Naive thymus-derived CD4-positive, alpha-beta T cell (primary cell): ENCODE results near the gene NMBR. TPM values are rescaled to one million over a fixed set of nuclear protein-coding genes. Genes with fewer than 3 reads are reported as not detected.
"Not testable (repeated sequence)": the region's sequence is repeated elsewhere in the genome, so short reads cannot be mapped to it uniquely, and the experiment has no call there.

Experiments
- ATAC-seq: fragments of 150-1000 bp; cut with Tn5 transposase; 2 replicates; pipeline ENCODE4 v1.10.0; 2021; ENCODE audit warnings: mild to moderate bottlenecking, moderate library complexity
- CTCF ChIA-PET: fragments of 350-600 bp; sonication (Branson Sonifier 250); formaldehyde crosslinking; loops from one replicate; lab custom pipeline; 2021; ENCODE audit warnings: antibody characterized with exemption; lab: Charles Lee
- POLR2A ChIA-PET: fragments of 350-600 bp; sonication (Branson Sonifier 250); formaldehyde crosslinking; loops from one replicate; lab custom pipeline; 2021; ENCODE audit warnings: antibody characterized with exemption, inconsistent platforms; lab: Charles Lee
- DNase-seq, 9 donors: peaks; one replicate each; pipeline versions ENCODE4 v3.0.0 to v3.0.0-alpha.2; 2020 to 2022; ENCODE audit warnings: mixed read lengths in 1 of 9
- H3K27ac ChIP-seq: one replicate; pipeline ENCODE4 v1.7.0; 2013; ENCODE audit warnings: mild to moderate bottlenecking, low read depth, low read length, moderate library complexity
- H3K27me3 ChIP-seq, 2 donors: one replicate each; pipeline ENCODE4 v1.7.0; 2013; ENCODE audit warnings: low read length in 2 of 2, mild to moderate bottlenecking in 2 of 2, moderate library complexity in 2 of 2; ENCODE audit not compliant: control insufficient read depth in 2 of 2, insufficient read depth in 2 of 2
- H3K36me3 ChIP-seq, 3 experiments: 1 replicate in 2 of 3; 2 replicates in 1 of 3; pipeline ENCODE4 v1.7.0; 2013; ENCODE audit warnings: low read length in 3 of 3, mild to moderate bottlenecking in 3 of 3, moderate library complexity in 1 of 3; ENCODE audit not compliant: insufficient read depth in 3 of 3, control insufficient read depth in 2 of 3
- H3K4me1 ChIP-seq, 2 donors: one replicate each; pipeline ENCODE4 v1.7.0; 2013; ENCODE audit warnings: low read length in 2 of 2, mild to moderate bottlenecking in 2 of 2, moderate library complexity in 1 of 2; ENCODE audit not compliant: control insufficient read depth in 2 of 2, insufficient read depth in 2 of 2
- H3K4me3 ChIP-seq: 2 replicates; pipeline ENCODE4 v1.7.0; 2013; ENCODE audit warnings: mild to moderate bottlenecking, low read length
- H3K9me3 ChIP-seq, 3 experiments: 1 replicate in 2 of 3; 2 replicates in 1 of 3; pipeline ENCODE4 v1.7.0; 2013; ENCODE audit warnings: low read length in 3 of 3; ENCODE audit not compliant: control insufficient read depth in 2 of 3
- H3K27ac Mint-ChIP-seq, 9 donors: one replicate each; pipeline ENCODE4 v1.8.0; 2020 to 2022; ENCODE audit warnings: mixed read lengths in 9 of 9, mild to moderate bottlenecking in 8 of 9, moderate library complexity in 5 of 9, inconsistent platforms in 2 of 9
- H3K27me3 Mint-ChIP-seq, 5 donors: one replicate each; pipeline ENCODE4 v1.8.0; 2021 to 2022; ENCODE audit warnings: mixed read lengths in 5 of 5, mild to moderate bottlenecking in 1 of 5
- H3K36me3 Mint-ChIP-seq, 5 donors: one replicate each; pipeline ENCODE4 v1.8.0; 2020 to 2022; ENCODE audit warnings: mixed read lengths in 5 of 5, mild to moderate bottlenecking in 3 of 5, inconsistent platforms in 1 of 5
- H3K4me1 Mint-ChIP-seq, 7 donors: one replicate each; pipeline ENCODE4 v1.8.0; 2020 to 2022; ENCODE audit warnings: mixed read lengths in 7 of 7, mild to moderate bottlenecking in 3 of 7, inconsistent platforms in 1 of 7
- H3K4me3 Mint-ChIP-seq, 10 donors: one replicate each; pipeline ENCODE4 v1.8.0; 2020 to 2022; ENCODE audit warnings: mild to moderate bottlenecking in 10 of 10, mixed read lengths in 10 of 10, moderate library complexity in 6 of 10, inconsistent platforms in 2 of 10
- H3K9me3 Mint-ChIP-seq, 11 donors: one replicate each; pipeline ENCODE4 v1.8.0; 2020 to 2022; ENCODE audit warnings: mixed read lengths in 11 of 11, mild to moderate bottlenecking in 4 of 11, inconsistent platforms in 1 of 11, moderate library complexity in 1 of 11
- intact Hi-C, 2 donors: fragments of 100-400 bp; cut with micrococcal nuclease; formaldehyde crosslinking; loops; one replicate each; pipeline ENCODE4 v1.15.1; 2023
- polyA plus RNA-seq, 2 donors: library from polyadenylated mRNA; unstranded; fragments of 300-500 nt; fragmentation: Illumina TruSeq; gene quantifications; one replicate each; pipeline ENCODE4 v1.2.3, GENCODE V29; 2021
- total RNA-seq, 6 experiments: library from RNA in 5 of 6; stranded (reverse) in 5 of 6; gene quantifications; 1 replicate in 5 of 6; 2 replicates in 1 of 6; pipeline ENCODE4 v1.2.3 and lab custom pipeline; 2021 to 2026

The NMBR gene
- total and polyA plus RNA-seq, 7 experiments from 2014 or later, result not detected

DNA sequence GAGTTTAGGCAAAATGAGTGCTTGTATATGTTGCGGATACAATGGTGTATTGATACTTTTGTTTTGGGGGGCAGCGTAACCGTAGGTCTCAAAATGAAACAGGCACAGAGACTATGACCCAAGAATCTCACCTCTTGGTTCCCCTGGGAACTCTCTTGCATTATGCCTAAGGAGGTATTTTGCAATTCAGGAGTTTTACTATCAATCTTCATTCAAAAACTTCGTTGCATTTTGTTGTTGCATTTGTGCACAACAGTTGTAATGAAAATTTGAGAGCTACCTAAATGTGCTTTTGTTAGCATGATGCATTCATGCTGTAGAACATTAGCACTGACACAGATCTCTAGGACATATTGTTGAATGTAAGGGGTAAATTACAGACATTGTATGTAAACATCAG lies 18.3 kb upstream of the NMBR start:
- peaks cover 0 to 24% (median 12%) of the 10 kb centered on the region in 5 donors for H3K36me3 Mint-ChIP-seq
- intact Hi-C loops, result loop anchor here in 1 of 2 donors (1.0 to 2.0 kb wide), 2 partner anchors 8 to 18 kb away; no protein-coding TSS in a partner anchor
- Histone ChIP-seq H3K36me3 (peaks cover 0 to 19% (median 11%) of the 10 kb centered on the region in 3 experiments), H3K9me3 (no peaks in the 10 kb centered on the region), H3K27ac (no peak overlapping the region), H3K4me1 (no peaks in the 10 kb centered on the region), H3K27me3 (no peaks in the 10 kb centered on the region), H3K4me3 (no peak overlapping the region)
- H3K27me3 Mint-ChIP-seq, result no peaks in the 10 kb centered on the region
- H3K27ac Mint-ChIP-seq, result peak overlapping the region in 1 of 9 donors; percentile 47
- ChIA-PET POLR2A (no interaction called here), CTCF (interaction anchor here (1.0 kb wide), 1 partner anchor 31 kb away, joined by 3 read pairs; no protein-coding TSS in a partner anchor)
- no peaks in the 10 kb centered on the region for H3K9me3 Mint-ChIP-seq
- no peak overlapping the region for H3K4me3 Mint-ChIP-seq
- ATAC-seq, result no peak
- peaks cover 12 to 53% (median 34%) of the 10 kb centered on the region in 7 donors for H3K4me1 Mint-ChIP-seq
- no peak for DNase-seq

DNA sequence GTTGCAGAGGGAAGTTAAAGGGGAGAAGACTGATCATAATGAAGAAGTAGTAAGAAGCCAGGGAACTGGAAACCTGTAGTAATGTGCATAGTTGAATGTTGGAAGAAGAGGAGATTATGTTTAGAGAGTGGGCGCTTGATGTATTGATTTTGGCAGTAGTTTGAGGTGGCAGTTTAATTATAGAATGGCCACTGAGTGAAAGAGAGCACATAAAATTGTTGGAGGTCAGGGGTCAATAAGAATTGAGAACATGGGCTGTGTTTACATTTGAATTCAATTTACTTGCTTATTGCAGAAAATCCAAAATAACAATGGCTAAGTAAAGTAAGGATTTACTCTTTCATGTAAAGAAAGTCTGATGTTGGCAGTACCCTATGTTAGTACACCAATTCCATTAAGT lies 15.9 kb upstream of the NMBR start:
- H3K27ac Mint-ChIP-seq, result peak overlapping the region in 4 of 9 donors; percentile 2 to 37 (median 18)
- no peaks in the 10 kb centered on the region for H3K27me3 Mint-ChIP-seq
- peaks cover 16 to 67% (median 45%) of the 10 kb centered on the region in 7 donors for H3K4me1 Mint-ChIP-seq

DNA sequence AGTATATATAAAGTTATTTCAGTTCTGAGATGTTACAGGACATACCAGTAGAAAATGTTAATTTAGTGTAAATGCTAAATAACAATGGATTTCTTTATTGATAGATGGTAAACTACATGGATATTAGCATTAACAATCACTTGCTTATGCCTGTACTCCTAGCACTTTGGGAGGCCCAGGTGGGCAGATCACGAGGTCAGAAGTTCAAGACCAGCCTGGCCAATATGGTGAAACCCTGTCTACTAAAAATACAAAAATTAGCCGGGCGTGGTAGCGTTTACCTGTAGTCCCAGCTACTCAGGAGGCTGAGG lies 9.8 kb upstream of the NMBR start:
- ATAC-seq, result not testable (repeated sequence)
- intact Hi-C loops, result loop anchor here (1.0 to 5.0 kb wide), 5 partner anchors 9 to 316 kb away; no protein-coding TSS in a partner anchor

More for the DNA sequence above, 15.9 kb upstream of the NMBR start:
- intact Hi-C loops, result no loop called here
- DNase-seq (no peak), ATAC-seq (no peak)
- peaks cover 0 to 21% (median 8%) of the 10 kb centered on the region in 5 donors for H3K36me3 Mint-ChIP-seq
- Histone ChIP-seq H3K4me1 (no peaks in the 10 kb centered on the region), H3K36me3 (peaks cover 0 to 16% (median 9%) of the 10 kb centered on the region in 3 experiments), H3K27ac (no peak overlapping the region), H3K4me3 (no peak overlapping the region), H3K9me3 (no peaks in the 10 kb centered on the region), H3K27me3 (no peaks in the 10 kb centered on the region)
- CTCF ChIA-PET, result no interaction called here
- no peaks in the 10 kb centered on the region for H3K9me3 Mint-ChIP-seq
- POLR2A ChIA-PET, result no interaction called here
- H3K4me3 Mint-ChIP-seq, result peak overlapping the region in 3 of 10 donors; percentile 10 to 47 (median 32)

DNA sequence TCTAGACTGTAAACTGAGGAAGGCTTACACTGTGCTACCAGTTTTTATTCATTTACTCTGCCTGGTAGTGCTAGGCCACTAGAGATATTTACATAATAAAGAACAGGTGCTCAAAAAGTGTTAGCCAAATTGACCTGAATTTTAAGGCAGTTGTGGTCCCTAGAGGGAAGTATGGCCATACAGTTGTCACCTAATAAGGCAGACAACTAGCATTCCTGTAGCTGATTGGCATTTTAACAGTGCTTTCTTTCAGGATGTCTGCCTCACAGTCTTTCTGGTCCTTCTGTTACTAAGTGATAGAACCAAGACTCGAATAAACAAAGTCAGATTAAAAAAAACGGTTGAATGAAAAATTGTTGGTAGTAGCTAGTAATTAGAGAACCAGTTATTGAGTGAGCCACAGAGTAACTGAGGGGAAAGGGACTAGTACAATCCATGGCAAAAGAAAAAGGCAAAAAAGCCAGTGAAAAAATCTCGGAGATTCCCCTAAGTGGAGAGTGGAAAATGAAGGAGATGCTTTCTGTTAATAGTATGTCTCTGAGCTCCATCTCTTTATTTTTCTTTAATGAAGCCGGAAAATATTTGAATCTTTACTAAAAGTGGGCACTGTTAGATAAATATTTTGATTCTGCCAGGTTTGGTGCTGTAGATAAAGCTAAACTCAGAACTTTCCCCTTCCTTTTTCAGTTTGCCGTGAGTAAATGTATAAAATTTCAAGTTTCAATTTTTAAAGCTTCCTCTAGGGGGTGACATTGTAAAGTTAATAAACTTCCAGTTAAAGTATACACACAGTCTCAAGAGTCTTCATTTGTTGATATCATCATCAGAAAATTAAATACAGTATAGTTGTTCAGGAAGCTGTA lies 9.2 kb upstream of the NMBR start:
- Mint-ChIP-seq H3K27ac (peak overlapping the region; percentile 19 to 89 (median 46)), H3K4me3 (peak overlapping the region in 9 of 10 donors; percentile 1 to 59 (median 20)), H3K9me3 (no peaks in the 10 kb centered on the region), H3K27me3 (no peaks in the 10 kb centered on the region), H3K36me3 (peaks cover 0 to 13% (median 0%) of the 10 kb centered on the region in 5 donors), H3K4me1 (peaks cover 26 to 79% (median 64%) of the 10 kb centered on the region in 7 donors)
- Histone ChIP-seq H3K36me3 (no peaks in the 10 kb centered on the region), H3K4me3 (no peak overlapping the region), H3K27ac (peak overlapping the region; percentile 18), H3K9me3 (no peaks in the 10 kb centered on the region), H3K27me3 (no peaks in the 10 kb centered on the region), H3K4me1 (peaks cover 0 to 6% of the 10 kb centered on the region in 2 donors)
- ChIA-PET CTCF (interaction anchor here (0.7 to 1.7 kb wide), 16 partner anchors 8 to 536 kb away, joined by 3 to 7 read pairs (median 4); partner anchors contain the start of genes NMBR and VTA1), POLR2A (interaction anchor here (2.5 kb wide), 1 partner anchor 9 kb away, joined by 14 read pairs; the partner anchor contains the start of genes NMBR and VTA1)
- intact Hi-C loops, result loop anchor here (1.0 to 5.0 kb wide), 4 partner anchors 15 to 316 kb away; no protein-coding TSS in a partner anchor
- peak; percentile 80 for ATAC-seq
- peak in 6 of 9 donors; percentile 8 to 51 (median 39) for DNase-seq

More for the DNA sequence above, 9.8 kb upstream of the NMBR start:
- ChIA-PET POLR2A (interaction anchor here (2.5 kb wide), 1 partner anchor 9 kb away, joined by 14 read pairs; the partner anchor contains the start of genes NMBR and VTA1), CTCF (interaction anchor here (0.7 to 1.6 kb wide), 10 partner anchors 11 to 535 kb away, joined by 3 to 7 read pairs (median 4); partner anchors contain the start of gene NMBR)
- H3K4me1 ChIP-seq, H3K27me3 ChIP-seq, H3K9me3 ChIP-seq, H3K9me3 Mint-ChIP-seq, H3K27ac ChIP-seq, H3K4me3 ChIP-seq, H3K27me3 Mint-ChIP-seq, H3K36me3 ChIP-seq, DNase-seq: not testable (repeated sequence)
- peak overlapping the region in 2 of 10 donors; percentile 14 to 50 for H3K4me3 Mint-ChIP-seq
- peak overlapping the region in 5 of 9 donors; percentile 40 to 89 (median 62) for H3K27ac Mint-ChIP-seq
- H3K4me1 Mint-ChIP-seq, result peaks cover 23 to 77% (median 58%) of the 10 kb centered on the region in 7 donors
- H3K36me3 Mint-ChIP-seq, result peaks cover 0 to 13% (median 0%) of the 10 kb centered on the region in 5 donors

DNA sequence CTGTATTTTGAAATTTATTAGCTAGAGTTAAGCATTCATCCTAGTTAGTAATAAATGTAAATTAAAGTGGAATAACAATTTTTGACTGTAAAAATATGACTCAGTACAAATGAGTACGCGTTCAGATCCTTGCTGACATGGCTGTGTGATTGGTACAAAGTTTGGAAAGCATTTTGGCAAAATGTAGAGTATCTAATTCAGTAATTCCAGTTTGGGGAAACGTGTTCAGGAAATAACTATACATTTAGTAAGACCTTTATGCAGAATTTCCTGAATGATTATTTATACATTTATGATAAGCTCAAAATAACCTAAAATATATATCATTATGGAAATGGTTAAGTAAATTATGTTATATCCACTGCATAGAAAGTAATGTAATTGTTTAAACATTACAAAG lies 8.2 kb upstream of the NMBR start:
- H3K9me3 ChIP-seq, result no peaks in the 10 kb centered on the region
- no peaks in the 10 kb centered on the region for H3K27me3 ChIP-seq
- H3K4me3 ChIP-seq, result no peak overlapping the region
- H3K4me1 Mint-ChIP-seq, result peaks cover 31 to 80% (median 68%) of the 10 kb centered on the region in 7 donors
- no peak overlapping the region for H3K27ac ChIP-seq
- CTCF ChIA-PET, result interaction anchor here (1.2 to 1.7 kb wide), 4 partner anchors 9 to 232 kb away, joined by 3 to 7 read pairs (median 5); no protein-coding TSS in a partner anchor
- no peak for ATAC-seq
- H3K36me3 ChIP-seq, result no peaks in the 10 kb centered on the region
- no peak for DNase-seq
- H3K27ac Mint-ChIP-seq, result peak overlapping the region in 3 of 9 donors; percentile 22 to 82 (median 52)
- H3K9me3 Mint-ChIP-seq, result no peaks in the 10 kb centered on the region
- H3K4me1 ChIP-seq, result peaks cover 0 to 6% of the 10 kb centered on the region in 2 donors
- no peaks in the 10 kb centered on the region for H3K27me3 Mint-ChIP-seq
- peaks cover 0 to 18% (median 3%) of the 10 kb centered on the region in 5 donors for H3K36me3 Mint-ChIP-seq
- no peak overlapping the region for H3K4me3 Mint-ChIP-seq
- POLR2A ChIA-PET, result no interaction called here
- intact Hi-C loops, result loop anchor here in 1 of 2 donors (5.0 kb wide), 1 partner anchor 317 kb away; no protein-coding TSS in a partner anchor

DNA sequence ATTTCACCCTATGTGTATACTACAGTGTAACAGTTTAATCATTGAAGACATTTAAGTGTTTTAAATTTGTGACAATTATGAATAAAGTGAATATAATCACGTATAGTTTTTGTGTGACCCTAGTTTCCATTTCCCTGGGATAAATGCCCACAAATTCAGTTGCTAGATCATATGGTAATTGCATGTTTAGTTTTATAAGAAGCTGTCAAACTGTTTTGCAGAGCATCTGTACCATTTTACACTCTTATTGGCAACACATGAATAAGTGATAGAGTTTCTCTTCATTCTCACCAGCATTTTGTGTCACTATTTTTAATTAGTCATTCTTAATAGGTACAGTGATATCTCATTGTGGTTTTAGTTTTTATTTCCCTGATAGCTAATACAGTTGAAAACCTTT lies 7.4 kb upstream of the NMBR start:
- Histone ChIP-seq H3K27ac (no peak overlapping the region), H3K27me3 (no peaks in the 10 kb centered on the region), H3K4me1 (peaks cover 0 to 6% of the 10 kb centered on the region in 2 donors), H3K4me3 (no peak overlapping the region), H3K9me3 (no peaks in the 10 kb centered on the region), H3K36me3 (no peaks in the 10 kb centered on the region)
- Mint-ChIP-seq H3K27me3 (no peaks in the 10 kb centered on the region), H3K36me3 (peaks cover 0 to 17% (median 5%) of the 10 kb centered on the region in 5 donors), H3K4me3 (peak overlapping the region in 1 of 10 donors; percentile 4), H3K9me3 (no peaks in the 10 kb centered on the region), H3K4me1 (peaks cover 33 to 81% (median 70%) of the 10 kb centered on the region in 7 donors), H3K27ac (peak overlapping the region in 4 of 9 donors; percentile 6 to 22 (median 16))
- POLR2A ChIA-PET, result no interaction called here
- intact Hi-C loops, result no loop called here
- no peak for ATAC-seq
- DNase-seq, result no peak
- CTCF ChIA-PET, result interaction anchor here (0.7 to 1.6 kb wide), 3 partner anchors 10 to 233 kb away, joined by 4 to 7 read pairs (median 4); no protein-coding TSS in a partner anchor
